NCI-H526 treated with DMSO at 0.1 percent for 48 hours (cell line): ENCODE measurements around the gene BICD1.

Experiments used
- DNase-seq: peaks from one replicate; lab custom pipeline; 2025; lab: John Stamatoyannopoulos, UW

BICD1 gene

DNA sequence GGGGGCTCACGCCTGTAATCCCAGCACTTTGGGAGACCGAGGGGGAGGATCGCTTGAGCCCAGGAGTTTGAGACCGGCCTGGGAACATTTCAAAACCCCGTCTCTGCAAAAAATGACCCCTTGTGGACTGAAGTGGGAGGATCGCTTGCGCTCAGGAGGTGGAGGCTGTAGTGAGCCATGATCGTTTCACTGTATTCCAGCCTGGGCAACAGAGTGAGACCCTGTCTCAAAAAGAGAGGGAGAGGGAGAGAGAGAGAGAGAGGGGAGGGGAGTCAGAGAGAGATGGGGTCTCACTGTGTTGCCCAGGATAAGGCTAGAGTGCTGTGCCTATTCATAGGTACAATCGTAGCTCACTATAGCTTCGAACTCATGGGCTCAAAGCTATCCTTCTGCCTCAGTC is 295.5 kb downstream of the BICD1 start:
- no peak for DNase-seq

DNA sequence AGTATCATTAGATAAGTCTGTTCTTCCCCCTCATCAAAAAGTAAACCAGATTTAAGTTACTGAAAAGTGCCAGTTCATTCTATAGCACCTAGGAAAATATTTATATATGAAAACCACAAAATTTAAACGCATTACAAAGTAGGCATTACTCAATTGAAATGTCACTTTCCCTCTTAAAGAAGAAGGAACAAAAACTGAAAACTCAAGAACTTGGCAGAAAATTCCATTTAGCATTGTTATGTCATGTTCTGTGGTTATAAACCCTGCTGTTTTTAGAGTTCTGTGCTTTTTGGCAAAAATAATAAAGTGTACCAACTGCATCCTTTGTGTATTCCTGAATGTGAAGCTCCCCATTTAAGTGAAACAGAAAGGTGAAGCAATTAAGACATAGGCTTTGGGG is 296.3 kb downstream of the BICD1 start:
- no peak for DNase-seq

DNA sequence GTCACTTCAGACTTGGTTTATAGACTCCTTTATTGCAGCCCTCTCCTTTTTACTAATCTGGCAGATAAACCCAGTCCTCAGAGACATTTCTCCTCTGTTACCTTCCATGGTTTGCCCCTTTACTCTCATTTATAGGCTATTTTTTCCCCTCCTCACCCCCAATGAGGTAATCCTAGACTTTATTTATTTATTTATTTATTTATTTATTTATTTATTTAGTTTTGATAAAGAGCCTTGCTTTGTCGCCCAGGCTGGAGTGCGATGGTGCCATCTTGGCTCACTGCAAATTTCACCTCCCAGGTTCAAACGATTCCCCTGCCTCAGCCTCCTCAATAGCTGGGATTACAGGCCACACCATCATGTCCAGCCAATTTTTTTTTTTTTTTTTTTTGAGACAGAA is 301.1 kb downstream of the BICD1 start:
- DNase-seq: no peak

DNA sequence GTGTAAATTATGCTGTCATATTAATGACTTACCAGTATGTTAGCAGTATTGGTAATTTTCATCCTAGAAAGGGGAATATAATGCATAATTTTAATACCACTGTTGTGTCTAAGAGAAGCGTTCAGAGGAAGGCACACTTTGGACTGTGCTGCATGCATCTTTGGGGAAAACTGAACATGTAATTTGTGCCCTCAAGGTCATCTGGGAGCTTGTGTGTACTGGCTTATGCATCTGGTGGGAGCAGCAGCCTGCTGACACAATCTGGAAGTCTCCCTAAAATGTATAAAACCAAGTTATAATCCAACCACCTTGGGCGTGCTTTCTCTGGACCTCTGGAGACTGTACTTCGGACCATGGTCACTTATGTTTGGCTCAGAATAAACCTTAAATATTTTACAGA is 306.8 kb downstream of the BICD1 start:
- DNase-seq: no peak

DNA sequence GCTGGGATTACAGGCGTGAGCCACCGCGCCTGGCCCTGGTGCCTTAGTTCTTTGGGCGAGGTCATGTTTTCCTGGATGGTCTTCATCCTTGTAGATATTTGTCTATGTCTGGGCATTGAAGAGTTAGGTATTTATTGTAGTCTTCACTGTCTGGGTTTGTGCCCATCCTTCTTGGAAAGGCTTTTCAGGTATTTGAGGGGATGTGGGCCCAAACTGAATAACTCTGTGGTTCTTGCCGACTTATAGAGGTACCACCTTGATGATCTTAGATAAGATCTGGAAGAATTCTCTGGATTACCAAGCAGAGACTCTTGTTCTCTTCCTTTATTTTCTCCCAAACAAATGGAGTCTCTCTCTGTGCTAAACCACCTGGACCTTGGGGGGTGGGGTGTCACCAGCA is 311.6 kb downstream of the BICD1 start:
- DNase-seq: no peak

DNA sequence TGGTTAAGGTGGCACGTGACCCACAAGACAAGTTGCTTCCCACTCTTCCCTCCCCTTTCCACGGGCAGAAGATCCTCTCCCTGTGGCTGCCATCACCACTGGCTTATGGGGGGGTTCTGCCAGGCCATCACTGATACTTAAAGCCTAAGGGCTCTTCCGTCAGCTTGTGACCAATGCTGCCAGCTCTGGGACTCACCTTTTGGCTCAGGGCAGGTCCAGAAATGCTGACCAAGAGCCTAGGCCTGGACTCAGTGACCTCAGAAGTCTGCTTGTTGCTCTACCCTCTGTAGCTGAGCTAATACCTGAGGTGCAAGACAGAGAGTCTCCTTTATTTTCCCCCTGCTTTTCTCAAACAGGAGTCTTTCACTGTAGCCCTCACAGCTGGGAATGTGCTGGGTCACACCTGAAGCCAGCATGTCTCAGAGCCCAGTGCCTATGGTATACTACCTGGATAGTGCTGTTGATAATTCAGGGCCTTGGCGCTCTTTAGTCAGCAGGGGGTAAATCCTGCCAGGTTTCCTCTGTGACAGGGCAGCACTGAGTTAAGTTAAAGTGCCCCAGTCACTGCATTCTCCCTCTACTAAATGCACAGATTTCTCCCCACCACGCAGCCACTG is 312.4 kb downstream of the BICD1 start:
- DNase-seq: no peak

DNA sequence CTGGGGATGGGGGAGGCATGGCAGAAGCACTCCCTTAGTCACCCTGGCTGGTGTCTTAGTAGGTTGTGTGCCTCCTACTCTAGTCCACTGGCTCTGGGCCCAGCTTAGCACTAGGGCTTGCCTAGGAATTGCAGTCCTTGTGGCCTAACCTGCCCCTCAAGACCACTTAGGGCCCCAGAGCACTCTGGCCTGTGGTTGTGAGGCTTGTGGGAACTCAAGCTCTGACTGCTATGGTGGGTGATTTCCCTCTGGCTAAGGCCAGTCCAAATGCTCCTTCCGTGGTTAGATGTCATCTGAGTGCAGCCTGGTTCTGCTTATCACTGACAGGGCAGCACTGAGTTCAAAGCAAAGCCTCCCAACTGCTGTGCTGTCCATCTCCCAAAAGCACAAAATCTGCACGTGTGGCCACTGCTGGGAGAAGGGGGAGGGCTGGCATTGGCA is 312.9 kb downstream of the BICD1 start:
- no peak for DNase-seq

DNA sequence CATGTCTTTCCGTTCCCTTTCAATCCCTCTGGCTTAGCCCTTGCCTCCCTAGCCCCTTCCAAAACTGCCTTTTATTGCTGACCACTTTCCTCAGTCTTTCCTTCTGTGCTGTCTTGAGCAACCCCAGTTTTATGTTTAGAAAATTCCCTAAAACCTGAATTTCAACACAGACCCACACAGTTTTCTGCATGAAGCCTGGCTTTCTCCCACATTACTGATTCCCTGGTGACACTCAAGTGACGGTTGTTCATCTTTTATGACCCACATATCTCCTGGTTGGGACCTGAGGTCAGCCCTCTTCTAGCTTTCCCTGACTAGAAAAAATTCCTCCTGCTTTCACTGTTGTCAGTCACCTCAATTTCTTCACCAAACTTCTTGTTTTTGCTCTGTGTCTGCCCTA is 313.7 kb downstream of the BICD1 start:
- no peak for DNase-seq

DNA sequence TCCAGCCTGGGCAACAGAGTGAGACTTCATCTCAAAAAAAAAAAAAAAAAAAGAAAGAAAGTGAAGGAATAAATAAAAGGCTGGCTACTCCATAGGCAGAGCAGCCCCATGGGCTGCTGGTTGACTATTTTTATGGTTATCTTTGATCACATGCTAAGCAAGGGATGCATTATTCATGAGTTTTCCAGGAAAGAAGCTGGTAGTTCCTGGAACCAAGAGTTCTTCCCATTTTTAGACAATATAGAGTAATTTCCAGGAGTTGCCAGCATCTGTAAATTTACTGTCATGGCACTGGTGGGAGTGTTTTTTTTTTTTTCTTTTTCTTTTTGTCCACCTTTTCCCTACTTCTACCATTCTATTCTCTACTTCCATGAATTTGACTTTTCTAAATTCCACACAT is 316.9 kb downstream of the BICD1 start:
- DNase-seq: no peak

DNA sequence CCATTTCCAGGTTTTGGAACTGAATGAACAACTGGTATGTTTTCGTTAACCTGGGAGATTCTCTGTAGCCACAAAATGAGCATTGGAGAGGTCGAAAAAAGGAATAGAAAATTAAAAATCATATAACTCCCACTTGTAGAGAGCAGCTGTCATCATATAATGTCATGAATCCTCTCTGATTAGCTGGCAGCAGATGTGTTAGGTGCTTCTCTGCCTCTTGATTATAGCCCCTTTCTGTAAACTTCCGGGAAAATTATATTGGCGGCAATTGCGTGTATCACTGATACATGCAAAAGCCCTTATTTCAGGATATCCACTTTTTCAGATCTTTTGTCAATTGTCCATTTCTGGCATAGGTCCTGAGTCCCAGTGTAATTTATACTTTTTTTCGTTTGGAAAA is 324.4 kb downstream of the BICD1 start:
- no peak for DNase-seq
